Eye (tissue), 1 donor: Measurements from ENCODE around the gene RBM39.
"Not testable (repeated sequence)": the region's sequence is repeated elsewhere in the genome, so short reads cannot be mapped to it uniquely, and the experiment has no call there.

ENCODE experiments used
- DNase-seq: peaks from one replicate; pipeline ENCODE4 v3.0.0-alpha.2; 2015

The RBM39 gene

DNA sequence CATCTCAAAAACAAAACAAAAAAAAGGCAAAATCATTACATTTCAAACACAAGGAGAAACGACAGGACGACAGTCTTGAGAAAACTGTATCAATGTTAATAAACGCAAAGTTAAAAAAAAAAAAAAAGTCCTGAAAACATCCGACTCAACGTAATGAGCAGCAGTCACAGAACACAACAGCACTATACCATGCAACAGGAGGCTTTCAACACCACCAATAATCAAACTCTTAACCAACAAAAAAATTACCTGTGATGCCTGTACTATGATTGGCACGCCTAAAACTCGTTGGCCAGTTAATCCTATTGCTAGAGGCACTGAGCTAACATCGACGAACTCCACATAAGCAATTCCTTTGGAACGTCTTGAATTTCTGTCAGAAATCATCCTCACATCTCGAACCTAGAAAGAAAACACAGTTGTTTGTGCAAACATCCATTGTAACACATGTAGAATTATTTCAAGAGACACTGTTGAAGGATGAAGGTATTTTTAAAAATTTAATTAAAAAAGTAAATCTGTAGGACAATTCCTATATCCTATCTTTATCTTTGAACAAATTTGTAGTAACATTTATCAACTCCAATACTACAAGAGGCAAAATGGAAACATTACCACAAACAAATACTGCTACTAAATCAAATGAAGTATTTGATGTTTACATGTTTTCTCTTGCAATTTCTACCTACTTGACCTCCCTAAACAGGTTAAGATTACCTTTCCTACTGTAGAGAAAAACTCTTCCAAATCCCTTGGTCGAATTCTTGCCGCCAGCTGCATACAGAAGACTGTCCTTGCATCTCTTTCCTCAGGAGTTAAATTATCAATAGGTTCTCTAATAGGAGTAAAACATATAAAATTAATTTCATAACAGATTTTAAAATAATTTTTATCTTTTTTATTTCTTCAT is 17.5 kb downstream of the RBM39 start:
- no peak for DNase-seq

DNA sequence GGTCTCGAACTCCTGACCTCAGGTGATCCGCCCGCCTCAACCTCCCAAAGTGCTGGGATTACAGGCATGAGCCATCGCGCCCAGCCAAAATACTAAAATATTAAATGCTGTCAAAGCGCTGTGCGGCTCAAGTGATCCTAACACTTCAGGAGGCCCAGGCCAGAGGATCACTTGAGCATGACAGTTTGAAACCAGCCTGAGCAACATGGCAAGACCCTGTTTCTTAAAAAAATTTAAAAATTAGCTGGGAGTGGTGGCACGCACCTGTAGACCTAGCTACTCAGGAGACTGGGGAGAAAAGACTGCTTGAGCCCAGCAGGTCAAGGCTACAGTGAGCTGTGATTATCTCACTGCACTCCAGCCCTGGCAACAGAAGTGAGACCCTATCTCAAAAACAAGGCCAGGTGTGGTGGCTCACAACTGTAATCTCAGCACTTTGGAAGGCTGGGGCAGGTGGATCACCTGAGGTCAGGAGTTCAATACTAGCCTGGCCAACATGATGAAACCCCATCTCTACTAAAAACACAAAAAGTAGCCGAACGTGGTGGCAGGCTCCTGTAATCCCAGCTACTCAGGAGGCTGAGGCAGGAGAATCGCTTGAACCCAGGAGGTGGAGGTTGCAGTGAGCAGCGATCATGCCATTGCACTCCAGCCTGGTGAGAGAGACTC is 18.3 kb downstream of the RBM39 start:
- DNase-seq: not testable (repeated sequence)

DNA sequence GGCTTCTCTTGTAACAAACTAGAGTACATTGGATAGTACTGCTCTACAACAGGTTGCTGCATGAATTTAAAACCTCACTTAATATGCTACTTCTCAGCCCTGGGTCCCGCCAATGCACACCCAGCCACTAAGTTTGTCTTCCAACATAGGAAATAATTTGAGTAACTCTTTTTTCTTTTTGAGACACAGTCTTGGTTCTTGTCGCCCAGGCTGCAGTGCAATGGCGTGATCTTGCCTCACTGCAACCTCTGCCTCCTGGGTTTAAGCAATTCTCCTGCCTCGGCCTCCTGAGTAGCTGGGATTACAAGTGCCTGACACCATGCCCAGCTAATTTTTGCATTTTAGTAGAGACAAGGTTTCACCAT is 18.8 kb downstream of the RBM39 start:
- DNase-seq: not testable (repeated sequence)

DNA sequence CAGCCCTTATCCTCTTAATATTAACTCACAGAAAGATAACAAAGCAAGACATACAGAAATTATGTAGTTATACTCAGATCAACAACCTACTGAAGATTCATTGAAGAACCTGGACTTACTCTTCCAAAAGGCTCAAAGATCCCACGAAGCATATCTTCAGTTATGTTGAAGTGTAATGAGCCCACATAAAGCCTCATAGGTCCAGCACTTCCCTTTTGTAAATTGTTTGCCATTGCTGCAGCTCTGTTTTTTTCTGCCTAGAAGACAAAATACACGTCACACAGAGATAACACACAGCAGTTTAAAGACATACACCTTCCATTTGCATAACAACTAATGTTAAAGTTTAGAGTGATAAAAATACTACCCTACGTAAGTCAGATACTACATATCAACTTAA is 20.4 kb downstream of the RBM39 start:
- DNase-seq: no peak

DNA sequence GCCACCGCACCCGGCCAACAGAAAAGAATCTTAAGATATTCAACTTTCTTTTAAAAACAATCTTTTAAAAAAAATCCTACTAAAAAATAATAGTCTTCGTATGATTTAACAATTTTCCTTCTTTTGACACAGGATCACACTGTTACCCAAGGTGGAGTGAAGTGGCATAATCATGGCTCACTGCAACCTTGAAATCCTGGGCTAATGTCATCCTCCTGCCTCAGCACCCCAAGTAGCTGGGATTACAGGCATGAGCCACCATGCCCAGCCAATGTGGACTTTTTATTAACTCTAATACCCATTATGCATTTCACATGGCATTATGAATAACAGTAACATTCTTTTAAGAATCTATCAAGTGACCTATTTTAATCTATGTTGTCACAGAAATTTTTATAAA is 20.8 kb downstream of the RBM39 start:
- no peak for DNase-seq

DNA sequence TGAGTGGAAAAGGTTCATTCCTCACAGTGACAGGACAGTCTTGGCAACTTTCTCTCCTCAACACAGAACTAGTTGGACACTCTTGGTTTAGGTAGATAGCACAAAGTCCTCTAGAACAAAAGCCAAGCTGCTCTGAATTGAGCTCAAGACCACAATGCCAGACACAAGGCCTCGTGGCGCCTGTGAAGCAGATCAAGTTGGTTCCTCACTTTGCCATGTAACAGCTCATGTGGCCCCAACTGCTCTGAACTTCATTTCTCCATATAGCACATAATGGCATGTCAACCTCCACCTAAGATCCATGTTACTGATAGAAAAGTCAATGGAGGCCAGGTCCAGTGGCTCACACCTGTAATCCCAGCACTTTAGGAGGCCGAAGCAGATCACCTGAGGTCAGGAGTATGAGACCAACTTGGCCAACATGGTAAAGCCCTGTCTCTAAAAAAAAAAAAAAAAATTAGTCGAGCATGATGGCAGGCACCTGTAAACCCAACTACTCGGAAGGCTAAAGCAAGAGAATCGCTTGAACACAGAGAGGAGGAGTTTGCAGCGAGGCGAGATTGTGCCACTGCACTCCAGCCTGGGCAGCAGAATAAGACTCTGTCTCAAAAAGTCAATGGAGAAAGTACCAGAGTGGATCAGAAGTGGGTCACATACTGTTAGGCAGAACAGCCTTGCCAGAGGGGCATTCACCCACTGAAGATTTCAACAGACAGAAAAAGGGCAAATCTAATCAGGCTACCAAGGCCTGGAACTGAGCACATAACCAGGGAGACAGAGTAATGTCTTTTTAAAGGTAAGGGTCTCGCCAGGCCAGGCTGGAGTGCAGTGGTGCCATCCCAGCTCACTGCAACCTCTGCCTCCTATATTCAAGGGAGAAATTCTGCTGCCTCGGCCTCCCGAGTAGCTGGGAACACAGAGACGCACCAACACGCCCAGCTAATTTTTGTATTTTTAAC is 21.6 kb downstream of the RBM39 start:
- no peak for DNase-seq

DNA sequence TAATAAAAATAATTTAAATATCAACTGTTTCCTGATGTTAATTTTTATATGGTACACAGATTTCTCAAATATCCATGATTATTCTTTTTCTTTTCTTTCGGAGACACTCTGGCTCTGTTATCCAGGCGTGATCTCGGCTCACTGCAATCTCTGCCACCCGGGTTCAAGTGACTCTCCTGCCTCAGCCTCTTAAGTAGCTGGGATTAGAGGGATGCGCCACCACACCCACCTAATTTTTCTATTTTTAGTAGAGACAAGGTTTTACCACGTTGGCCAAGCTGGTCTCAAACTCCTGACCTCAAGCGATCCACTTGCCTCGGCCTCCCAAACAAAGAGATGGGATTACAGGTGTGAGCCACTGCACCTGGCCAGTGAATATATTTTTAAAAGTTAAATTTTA is 22.3 kb downstream of the RBM39 start:
- no peak for DNase-seq

DNA sequence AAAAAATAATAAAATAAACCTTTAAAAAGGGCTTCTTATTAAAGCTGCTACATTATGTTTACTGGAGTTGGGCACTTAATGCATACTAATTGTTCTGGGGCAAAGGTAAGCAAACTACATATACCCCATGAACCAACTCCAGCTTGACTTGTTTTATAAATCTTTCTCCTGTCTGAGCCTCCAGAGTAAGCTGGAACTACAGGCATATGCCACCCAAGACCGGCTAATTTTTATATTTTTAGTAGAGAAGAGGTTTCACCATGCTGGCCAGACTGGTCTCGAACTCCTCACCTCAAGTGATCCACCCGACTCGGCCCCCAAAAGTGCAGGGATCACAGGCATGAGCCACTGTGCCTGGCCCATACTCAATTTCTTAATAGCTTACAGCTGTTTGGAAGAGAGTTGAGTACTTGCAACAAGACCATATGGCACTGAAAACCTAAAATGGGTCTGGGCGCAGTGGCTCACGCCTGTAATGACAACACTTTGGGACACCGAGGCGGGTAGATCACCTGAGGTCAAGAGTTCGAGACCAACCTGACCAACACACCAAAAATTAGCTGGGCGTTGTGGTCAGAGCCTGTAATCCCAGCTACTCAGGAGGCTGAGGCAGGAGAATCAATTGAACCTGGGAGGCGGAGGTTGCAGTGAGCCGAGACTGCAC is 23.0 kb downstream of the RBM39 start:
- no peak for DNase-seq

DNA sequence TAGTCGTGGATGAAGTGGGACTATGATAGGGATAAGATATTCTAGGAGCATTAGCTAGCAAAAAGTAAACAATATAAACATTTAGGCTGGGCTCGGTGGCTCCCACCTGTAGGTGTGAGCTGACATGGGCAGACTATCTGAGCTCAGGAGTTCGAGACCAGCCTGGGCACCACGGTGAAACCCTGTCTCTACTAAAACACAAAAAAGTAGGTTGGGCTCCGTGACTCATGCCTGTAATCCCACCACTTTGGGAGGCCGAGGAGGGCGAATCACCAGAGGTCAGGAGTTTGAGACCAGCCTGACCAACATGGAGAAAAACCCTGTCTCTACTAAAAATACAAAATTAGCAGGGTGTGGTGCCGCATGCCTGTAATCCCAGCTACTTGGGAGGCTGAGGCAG is 23.7 kb downstream of the RBM39 start:
- DNase-seq: not testable (repeated sequence)

DNA sequence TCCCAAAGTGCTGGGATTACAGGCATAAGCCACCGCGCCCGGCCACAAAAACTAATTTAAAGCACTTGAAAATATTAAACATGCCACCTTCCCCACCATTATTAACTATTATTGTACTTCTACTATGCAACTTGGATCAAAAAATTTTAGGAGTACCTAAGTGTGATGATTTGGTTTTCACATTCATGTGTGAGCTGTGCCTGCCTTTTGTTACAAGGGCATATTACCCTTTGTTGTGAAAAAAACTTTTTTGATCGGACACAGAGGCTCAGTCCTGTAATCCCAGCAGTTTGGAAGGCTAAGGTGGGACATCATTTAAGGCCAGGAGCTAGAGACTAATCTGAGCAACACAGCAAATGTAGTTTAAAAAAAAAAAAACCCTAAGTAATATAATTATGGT is 25.7 kb downstream of the RBM39 start:
- no peak for DNase-seq

DNA sequence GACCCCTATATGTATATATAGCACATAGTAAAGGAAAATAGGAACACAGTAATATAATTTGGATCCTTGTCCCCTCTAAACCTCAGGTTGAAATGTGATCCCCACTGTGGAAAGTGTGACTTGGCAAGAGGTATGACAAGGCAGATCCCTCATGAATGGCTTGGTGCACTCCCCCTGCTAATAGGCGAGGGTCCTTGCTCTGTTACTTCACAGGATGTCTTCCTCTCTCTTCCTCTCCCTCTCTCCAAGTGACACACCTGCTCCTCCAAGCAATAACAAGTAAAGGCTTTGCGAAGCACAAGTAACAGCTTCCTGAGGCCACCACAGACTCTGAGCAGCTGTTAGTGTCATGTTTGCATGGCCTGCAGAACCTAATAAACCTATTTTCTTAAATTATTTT is 26.4 kb downstream of the RBM39 start:
- no peak for DNase-seq

DNA sequence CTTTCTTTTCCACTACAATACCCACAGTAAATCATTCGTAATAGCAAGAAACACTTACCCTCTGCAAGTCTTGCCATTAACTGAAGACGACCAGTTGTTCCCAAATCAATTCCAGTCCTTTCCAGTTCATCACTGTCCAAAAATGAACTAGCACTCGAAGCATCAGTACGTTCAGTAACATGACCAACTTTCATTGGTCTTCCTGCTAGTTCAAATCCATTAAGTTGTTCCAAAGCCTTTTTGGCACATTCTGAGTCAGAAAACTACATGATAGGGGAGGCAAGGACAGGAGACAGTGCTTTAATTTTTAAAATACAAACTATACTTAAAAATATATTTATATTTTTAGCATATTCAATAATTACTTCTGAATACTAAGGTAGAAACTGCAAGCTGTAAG is 27.9 kb downstream of the RBM39 start:
- DNase-seq: no peak

DNA sequence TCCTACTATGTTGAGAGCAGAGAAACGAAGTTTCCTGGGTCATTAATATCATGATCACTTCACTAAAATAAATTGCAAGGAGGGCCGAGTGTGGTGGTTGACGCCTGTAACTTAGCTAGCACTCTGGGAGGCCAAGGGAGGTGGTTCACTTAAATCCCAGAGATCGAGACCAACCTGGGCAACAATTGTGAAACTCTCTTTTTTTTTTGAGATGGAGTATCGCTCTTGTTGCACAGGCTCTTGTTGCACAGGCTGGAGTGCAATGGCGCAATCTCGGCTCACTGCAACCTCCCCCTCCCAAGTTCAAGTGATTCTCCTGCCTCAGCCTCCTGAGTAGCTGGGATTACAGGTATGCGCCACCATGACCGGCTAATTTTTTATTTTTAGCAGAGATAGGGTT is 28.9 kb downstream of the RBM39 start:
- not testable (repeated sequence) for DNase-seq

DNA sequence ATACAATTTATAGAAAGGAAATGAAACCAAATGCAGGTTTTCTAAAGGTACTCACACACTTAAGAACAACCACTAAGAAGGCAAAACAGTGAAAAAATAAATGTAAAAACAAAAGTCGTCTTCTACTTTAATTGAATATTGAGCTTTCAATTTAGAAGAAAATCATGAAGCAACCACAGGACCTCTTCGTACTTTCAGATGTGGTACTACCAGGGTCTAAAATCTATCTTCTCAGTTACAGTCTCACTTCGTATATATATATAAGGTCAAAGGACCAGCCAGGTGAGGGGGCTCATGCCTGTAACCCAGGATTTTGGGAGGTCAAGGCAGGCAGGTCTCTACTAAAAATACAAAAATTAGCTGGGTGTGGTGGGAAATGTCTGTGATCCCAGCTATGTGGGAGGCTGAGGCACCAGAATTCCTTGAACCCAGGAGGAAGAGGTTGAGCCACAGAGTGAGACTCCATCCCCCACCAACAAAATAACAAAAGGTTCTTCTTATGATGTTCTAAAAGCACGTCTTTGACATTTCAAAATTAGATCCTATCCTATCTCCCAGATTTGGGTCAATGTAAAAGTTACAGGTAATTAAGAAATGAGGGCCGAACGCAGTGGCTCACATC is 30.4 kb downstream of the RBM39 start:
- DNase-seq: no peak

DNA sequence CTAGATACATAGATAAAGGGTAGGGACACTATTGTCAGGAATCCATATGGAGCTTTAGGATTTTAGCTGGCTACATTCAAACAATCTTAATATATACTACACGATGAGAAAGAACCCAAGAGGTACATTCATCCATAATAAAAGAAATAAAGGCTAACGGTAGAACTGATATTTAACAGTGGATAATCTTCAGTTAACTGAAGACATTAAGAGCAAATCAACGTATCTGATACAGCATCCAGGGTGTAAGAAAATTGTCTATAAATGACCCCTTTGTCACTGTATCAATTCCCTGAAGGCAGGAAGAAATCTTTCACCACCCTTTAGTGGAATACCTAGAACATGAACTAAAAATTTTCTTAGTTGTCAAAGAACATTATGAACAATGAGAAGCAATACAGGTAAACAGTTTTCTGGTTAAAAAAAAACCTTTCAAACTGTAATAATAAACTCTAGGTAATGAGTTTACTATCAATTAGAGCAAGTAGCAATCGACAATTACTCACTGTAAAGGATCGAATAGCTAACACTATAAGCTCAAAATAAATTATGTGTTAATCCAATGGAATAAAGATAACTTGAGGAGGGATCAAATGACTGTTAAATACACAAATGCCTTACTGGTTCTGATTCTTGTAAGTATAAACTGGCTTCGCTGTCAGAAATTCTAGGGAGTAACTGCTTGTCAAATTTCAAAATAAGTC is 31.0 kb downstream of the RBM39 start:
- no peak for DNase-seq

DNA sequence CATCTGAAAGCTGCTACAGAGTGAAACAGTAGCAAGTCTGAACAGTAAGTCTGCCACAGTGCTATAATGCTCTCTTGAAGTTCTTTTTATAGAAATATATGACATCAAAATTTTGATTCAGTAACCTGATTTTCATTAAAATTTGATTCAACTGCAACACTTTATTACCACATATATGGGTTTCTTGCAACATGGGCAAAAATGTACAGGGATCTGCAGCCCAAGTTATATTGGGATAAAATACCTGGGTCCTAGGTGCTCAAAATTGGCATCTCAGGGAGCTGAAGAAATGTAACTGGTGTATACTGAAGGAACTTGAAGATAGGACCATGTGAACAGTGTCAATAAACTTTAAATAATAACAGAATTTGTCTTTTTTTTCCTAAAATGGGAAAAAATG is 32.0 kb downstream of the RBM39 start:
- DNase-seq: no peak

DNA sequence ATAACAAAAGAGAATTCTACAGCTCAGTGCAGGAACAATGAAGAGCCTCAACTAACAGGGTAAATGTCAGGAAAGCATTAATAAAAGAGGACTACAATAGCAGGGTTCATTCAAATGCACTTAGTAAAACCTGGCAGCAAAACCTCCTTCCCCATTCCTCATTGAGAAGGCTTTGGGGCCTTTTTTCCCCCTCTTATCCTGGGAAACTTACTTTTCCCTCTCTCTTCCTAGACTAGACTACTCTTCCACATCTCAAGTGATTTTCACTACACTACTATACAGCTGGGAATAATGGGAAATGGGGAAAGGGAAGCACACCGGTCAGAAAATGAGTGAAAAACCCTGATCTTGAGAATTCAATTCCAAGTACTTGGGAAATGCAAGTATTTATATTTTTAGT is 32.8 kb downstream of the RBM39 start:
- DNase-seq: no peak

DNA sequence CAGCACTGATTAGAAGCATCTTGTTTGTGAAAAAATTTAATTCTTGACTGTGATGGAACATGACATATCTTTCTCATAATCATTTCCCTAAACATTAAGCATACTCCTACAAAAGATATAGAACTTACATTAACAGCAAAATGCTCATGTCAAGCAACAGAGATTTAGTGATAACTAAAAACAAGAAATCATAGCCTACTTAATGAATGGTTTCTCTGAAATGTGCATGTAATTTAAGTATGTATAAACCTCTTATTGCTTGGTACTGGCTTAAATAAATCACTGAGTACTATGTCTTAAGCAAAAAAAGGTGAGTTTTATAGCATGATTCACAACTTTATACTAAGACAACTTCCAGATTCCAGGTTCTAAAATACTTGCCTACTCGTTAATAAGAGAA is 33.6 kb downstream of the RBM39 start:
- DNase-seq: no peak

DNA sequence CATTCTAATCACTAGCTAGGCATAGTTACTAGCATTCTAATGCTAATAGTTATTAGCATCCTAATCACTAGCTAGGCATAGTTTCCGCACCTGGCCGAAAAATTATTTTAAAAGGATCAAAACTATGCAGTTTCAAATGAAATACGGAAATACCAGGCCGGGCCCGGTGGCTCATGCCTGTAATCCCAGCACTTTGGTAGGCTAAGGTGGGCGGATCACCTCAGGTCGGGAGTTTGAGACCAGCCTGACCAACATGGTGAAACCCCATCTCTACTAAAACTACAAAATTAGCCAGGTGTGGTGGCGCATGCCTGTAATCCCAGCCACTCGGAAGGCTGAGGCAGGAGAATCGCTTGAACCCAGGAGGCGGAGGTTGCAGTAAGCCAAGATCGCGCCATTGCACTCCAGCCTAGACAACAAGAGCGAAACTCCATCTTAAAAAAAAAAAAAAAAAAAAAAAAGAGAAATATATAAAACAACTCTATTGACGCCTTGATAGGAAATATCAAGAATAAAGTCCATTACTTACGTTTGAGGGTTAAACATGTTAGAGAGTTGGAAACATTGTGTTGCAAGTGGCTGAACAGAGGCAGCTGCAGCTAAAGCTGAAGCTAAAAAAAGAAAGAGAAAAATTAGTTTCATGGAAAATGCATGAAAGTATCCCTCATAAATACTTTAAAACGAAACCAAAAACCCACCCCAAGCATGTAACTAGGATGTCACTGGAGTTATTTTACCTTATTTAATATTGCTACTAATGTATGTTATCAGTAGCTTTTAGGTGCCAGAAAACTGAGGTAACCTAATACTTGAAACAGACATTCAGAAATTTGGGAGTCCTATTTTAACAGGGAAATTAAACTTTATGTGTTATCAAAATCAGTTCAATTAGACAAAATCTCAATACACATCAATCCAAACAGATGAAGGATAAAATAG is 35.2 kb downstream of the RBM39 start:
- DNase-seq: not testable (repeated sequence)

DNA sequence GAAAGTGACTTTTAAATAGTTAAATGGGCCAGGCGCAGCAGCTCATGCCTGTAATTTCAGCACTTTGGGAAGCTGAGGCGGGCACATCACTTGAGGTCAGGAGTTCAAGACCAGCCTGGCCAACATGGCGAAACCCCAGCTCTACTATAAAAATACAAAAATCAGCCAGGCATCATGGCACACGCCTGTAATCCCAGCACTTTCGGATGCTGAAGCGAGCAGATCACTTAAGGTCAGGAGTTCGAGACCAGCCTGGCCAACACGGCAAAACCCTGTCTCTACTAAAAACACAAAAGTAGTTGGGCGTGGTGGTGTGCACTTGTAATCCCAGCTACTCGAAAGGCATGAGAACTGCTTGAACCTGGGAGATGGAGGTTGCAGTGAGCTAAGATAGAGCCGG is 36.2 kb downstream of the RBM39 start:
- not testable (repeated sequence) for DNase-seq
